ENCODE measurements around the gene SCG2.
"Not testable (repeated sequence)": the region's sequence is repeated elsewhere in the genome, so short reads cannot be mapped to it uniquely, and the experiment has no call there.

SCG2 gene

DNA sequence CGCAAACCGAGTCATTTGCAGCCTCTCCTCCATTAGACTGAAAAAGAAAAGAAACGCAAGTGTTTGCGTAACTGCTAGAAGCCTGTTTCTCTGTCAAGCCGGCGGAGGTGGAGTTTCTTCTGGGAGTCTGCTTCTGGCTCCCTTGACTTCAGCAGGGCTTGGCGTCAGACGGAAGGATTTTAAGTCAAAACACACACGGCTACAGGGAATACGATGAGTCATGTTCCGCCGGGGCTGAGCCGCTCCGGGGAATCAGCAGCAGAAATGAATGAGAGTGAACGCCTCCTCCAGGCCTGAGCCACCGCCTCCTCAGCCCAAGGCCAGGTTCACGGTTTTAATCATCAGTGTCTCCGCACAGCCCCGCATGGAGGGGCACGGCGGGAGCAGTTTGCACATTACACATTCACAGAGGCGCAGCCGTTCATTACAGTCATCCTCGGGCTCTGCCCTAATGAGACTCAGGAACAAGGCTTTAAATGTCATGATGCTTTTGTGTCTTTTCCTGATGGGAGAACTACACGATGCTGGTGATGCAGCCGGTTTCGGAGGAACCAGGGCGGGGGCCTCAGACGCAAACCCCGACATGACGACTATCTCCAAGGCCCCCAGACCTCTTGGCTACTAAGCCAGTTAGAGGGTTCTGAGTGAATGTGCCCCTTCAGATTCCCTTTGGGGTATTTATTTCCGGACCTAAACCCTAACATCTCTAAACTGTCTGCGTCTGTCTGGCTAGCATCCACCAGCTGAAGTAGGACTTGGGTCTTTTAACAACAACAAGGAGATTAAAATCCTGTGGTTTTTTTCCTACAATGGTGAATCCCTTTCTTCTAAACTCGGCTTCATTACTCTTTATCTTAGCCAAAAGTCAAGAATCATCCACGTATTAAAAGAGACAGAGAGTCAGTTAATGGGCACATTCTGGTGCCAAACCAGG is 11.1 kb upstream of the SCG2 start:
- in situ Hi-C loops (cut with MboI; ENCODE audit: low sequenced_read_pairs): loop anchor here (25.0 kb wide), 1 partner anchor 651 kb away; no protein-coding TSS in a partner anchor

DNA sequence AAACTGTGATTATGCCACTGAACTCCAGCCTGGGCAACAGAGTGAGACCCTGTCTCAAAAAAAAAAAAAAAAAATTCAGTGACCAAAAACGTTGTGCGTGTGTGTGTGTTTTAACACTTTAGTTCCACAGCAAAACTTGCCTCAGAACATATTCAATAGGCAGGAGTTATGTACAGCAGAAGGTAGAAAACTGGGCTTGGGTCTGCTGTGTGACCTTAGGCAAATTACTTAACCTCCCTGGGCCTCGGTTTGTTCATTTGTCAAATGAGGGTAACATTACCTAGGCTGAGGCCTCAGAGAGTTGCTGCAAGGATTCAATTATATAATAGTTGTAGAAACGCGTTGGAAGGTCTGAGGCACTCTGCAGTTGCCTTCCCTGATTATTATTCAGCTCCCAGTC is 10.3 kb upstream of the SCG2 start:
- in situ Hi-C loops (cut with MboI; ENCODE audit: low sequenced_read_pairs): loop anchor here (25.0 kb wide), 1 partner anchor 650 kb away; no protein-coding TSS in a partner anchor

DNA sequence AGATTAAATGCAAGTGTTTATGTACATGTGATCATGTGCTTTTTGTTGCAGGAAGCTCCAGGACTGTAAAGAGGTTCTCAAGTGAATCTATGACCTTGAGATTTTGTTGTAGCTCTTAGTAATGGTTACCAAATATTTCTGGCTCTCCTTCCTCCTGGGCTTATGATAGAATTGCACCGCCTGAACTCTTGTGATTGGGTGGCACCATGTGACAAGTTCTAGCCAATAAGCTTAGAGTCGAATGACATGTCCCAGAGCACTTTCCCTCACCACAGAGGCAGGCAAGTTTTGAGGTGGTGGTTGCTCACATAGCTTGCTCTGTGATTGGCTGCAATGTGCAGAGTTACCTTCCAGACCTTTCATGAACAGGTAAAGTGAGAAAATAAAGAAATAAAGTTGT is 8.9 kb upstream of the SCG2 start:
- in situ Hi-C loops (cut with MboI; ENCODE audit: low sequenced_read_pairs): loop anchor here (25.0 kb wide), 1 partner anchor 649 kb away; no protein-coding TSS in a partner anchor

DNA sequence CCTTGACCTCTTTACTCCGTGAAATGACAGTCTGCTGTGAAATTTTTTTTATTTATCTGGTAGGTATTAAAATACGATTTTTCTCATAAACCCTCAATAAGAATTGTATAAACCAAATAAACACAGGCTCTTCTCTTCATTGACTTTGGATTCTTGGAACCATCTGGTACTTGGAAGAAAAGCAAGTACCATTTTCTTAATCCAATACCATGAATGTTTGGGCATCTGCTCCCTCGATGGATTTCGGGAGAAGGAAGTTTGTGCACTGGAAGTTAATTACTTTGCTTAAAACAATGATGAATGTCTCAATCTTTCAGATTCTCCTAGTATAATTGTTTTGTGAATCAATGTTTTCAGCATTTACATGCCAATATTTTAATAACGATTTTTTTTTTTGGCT is 5.3 kb upstream of the SCG2 start:
- in situ Hi-C loops (cut with MboI; ENCODE audit: low sequenced_read_pairs): loop anchor here (25.0 kb wide), 1 partner anchor 645 kb away; no protein-coding TSS in a partner anchor

DNA sequence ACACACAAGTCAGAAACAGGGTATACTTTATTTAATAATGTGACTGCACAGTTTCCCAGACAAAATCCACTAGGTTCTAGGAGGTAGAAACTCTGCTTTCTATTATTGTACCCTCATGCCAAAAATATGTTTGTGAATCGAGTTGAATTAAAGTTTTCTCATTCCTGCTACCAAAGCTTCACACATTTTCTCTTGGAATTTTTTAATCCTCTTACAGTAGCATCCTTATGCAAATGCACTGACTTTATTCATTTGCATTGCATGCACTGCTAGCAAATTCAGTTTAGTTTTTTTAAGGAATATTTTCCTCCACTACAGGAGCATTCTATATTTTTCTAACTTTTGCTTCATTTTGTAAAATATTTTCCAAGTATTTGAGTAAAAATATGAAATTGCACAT is 4.8 kb upstream of the SCG2 start:
- in situ Hi-C loops (cut with MboI; ENCODE audit: low sequenced_read_pairs): loop anchor here (25.0 kb wide), 1 partner anchor 645 kb away; no protein-coding TSS in a partner anchor

DNA sequence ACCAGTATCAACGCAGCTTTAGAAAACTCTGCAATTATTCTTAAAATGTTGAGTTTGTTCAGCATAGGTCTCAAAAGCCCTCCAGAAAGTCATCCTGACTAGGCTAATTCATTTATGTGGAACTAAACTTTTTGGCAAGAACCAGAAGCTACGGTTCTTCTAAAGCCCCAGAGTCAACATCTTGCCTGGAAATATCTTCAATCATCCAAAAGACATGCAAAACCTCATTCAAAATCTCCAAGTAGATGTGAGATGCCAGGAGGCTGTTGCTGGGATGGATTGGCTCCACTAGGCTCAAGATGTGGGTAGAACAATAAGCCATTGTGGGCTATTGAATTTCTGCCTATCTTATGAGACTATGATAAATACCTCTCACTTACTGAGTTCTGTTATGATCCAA is 2.1 kb upstream of the SCG2 start:
- in situ Hi-C loops (cut with MboI; ENCODE audit: low sequenced_read_pairs): loop anchor here (25.0 kb wide), 1 partner anchor 642 kb away; no protein-coding TSS in a partner anchor

DNA sequence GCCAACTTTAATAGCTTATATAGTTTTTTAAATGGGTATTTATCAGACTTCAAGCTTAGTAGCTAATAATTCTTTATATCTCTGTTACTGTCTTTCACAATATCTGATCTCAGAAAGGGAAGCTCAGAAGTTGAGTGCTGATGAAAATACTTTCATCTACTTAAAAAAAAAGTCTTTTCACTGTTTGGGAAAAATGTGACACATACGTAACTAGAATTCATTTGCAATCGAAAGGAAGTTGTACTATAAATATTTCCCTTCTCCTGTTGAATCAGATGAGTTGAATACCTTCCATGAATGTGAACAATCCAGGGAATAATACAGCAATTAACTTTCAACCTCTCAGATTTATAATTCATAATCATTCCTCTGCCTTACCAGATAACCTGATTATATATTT is 811 bp upstream of the SCG2 start:
- in situ Hi-C loops (cut with MboI; ENCODE audit: low sequenced_read_pairs): loop anchor here (25.0 kb wide), 1 partner anchor 641 kb away; no protein-coding TSS in a partner anchor

DNA sequence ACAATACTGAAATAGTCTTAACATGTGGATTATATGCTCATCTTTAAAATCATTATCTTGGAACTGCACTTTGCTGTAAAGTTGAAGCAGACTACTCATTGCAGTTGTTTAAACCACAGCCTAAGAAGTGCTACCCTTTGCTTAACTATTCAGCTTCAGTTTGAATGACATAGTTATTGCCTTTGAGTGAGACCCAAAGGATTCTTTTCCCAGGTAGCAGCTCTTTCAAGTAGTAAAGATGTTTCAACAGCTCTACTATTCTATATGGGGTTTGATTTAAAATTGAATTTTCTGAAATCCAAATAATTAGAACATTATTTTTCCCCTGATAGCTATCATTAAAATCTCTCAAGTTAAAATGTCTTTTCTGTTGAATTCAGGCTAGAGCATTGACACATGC is 1.1 kb downstream of the SCG2 start:
- in situ Hi-C loops (cut with MboI; ENCODE audit: low sequenced_read_pairs): loop anchor here (25.0 kb wide), 1 partner anchor 639 kb away; no protein-coding TSS in a partner anchor

DNA sequence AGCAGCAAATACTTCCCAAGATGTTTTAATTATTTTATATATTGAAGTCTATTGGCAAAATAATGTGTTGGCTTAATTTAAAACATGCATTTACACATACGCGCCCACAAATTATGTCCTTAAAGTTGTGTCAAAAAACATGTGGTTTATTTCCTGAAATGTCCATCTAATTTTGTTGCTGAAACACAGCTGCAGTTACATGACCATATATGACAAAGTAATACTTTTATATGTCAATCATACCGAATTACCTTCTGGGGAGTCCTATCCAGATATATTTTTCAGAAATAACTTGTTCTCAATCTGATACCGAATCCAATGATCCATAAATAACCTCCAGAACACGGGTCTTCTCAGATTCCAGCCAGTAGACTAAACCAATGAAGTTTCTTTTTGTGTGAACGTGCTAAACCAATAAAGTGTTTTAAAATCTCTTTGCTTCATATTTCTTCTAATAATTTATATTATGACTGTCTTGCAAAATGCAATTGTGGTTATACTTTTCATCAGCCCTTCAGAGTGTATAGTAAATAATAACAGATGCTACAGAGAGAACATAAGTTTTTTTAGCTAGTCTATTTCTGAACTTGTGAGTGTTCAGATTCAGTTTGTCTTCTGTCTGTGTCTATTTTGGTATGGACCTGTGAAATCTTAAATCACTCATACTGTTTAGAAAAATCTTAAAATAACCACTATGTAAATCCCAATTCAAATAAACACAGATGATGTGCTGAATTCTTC is 2.4 kb downstream of the SCG2 start:
- in situ Hi-C loops (cut with MboI; ENCODE audit: low sequenced_read_pairs): loop anchor here (25.0 kb wide), 1 partner anchor 638 kb away; no protein-coding TSS in a partner anchor

DNA sequence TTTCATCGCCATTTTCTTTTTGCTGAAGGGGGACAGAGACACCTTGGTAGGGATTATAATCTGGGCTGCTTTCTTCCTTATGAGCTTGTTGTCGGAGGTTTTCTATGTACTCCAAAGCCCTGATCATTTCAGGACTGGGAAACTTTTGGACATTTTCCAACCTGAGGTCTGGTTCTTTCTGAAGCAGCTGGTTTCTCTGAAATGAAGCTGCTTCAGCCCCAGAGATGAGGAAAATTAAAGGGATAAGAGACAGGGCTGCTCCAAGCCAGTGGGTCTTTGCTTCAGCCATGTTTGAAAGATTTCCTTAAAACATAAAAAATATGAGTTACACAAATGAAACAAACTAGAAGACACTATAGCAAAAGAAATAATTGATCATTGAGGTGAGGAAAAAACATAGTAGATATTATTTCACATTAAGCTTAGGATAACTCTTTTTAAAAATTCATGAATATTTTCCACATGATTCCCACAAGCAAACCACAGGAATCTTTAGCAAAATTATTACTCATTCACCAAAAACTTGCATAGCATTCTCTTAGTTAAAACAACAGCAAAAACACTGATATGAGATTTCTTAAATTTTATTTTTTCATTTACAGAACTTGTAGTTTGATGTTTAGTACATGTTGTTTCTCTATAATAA is 3.0 kb downstream of the SCG2 start:
- in situ Hi-C loops (cut with MboI; ENCODE audit: low sequenced_read_pairs): no loop called here

DNA sequence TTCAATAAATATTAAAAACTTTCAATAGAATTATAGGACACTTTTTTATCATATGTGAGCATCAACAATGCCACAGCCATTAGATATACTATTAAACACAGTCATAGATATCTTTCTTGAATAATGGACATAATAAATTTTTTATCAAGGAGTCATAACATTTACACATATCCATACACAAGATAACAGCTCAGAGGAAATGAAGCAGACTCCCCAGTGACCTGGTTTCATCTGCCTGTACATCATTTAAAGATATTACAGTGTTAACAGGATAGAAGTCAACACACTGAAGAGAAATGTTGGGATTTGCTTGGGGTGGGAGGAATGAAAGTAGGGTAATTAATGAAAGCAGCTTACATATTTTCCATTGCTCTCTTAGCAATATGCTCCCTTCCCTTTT is 5.1 kb downstream of the SCG2 start:
- in situ Hi-C loops (cut with MboI; ENCODE audit: low sequenced_read_pairs): no loop called here

DNA sequence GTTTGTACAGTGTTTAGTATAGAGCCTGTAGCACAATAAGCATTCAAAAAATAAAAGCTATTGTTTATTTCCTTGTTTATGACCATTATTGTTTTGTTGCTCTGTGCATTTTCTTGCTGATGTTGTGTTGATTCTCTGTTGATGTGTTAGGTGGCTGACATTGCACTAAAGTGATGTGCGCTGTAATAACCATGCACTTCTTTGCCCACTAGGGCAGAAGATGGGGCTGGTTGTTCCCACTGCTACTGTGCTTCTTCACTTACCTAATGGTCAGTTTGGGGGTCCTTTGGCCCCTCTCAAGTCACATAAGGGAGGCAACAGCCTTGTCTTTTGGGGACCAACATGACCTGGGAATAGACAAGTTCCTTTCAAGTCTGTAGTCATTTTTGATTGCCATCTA is 6.0 kb downstream of the SCG2 start:
- in situ Hi-C loops (cut with MboI; ENCODE audit: low sequenced_read_pairs): no loop called here

DNA sequence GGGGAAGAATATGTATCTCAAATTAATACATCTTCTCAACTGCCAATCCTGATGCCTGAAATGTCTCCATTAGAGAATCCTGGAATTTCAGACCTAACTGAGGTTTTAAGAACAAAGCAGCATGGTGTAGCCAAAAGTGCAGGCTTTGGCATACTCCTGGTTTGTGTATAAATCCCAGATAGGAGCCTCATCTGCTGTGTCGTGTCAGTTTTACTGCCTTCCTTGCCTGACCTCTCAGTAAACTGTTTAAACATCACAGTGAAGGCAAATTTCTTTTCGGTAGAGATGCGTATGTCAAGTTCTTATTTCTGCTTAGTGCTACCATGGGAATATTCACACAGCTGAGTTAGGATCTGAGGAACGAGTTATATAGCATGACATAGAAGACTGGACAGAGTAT is 7.3 kb downstream of the SCG2 start:
- in situ Hi-C loops (cut with MboI; ENCODE audit: low sequenced_read_pairs): no loop called here

DNA sequence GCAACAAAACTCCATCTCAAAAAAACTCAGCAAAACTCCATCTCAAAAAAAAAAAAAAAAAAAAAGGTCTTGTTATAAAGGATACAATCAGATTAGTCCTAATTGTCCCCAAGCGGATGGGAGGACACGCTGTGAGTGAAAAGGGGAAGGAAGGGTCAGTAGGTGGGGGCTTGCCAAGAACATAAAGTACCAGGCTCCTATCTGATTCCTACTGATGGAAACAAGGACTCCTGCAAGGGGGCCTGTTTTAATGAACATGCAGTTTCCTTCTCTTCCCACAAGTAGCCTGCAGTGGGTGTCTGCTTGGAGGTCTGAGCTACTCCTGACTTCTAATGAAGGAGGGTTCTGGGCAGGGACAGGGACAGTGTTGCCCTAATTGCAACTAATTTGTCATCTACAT is 7.9 kb downstream of the SCG2 start:
- in situ Hi-C loops (cut with MboI; ENCODE audit: low sequenced_read_pairs): no loop called here

DNA sequence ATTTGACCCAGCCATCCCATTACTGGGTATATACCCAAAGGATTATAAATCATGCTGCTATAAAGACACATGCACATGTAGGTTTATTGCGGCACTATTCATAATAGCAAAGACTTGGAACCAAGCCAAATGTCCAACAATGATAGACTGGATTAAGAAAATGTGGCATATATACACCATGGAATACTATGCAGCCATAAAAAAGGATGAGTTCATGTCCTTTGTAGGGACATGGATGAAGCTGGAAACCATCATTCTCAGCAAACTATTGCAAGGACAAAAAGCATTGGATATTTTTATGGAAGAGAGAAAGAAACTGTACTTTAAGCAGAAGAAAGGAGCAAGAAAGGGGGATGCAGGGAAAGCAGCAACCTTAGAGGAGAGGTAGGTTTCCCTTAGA is 9.5 kb downstream of the SCG2 start:
- in situ Hi-C loops (cut with MboI; ENCODE audit: low sequenced_read_pairs): not testable (repeated sequence)

DNA sequence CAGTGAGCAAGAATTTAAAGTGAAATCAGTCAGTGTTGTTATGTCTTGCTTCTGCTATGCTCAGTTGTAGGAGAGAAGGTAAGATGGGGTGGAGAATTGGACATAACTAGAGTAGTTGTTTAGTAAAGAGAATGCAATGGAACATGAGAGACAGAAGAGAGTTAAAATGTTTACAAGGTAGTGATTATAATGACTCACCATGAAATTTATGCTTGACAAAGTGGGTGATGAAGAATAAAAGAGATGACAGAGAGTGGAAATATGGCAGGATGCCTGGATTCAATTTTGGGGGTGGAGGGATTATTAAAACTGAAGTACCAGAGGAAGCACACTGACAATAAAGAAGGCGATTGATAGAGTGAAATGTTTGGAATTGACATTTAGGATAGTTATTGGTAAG is 10.6 kb downstream of the SCG2 start:
- in situ Hi-C loops (cut with MboI; ENCODE audit: low sequenced_read_pairs): no loop called here

DNA sequence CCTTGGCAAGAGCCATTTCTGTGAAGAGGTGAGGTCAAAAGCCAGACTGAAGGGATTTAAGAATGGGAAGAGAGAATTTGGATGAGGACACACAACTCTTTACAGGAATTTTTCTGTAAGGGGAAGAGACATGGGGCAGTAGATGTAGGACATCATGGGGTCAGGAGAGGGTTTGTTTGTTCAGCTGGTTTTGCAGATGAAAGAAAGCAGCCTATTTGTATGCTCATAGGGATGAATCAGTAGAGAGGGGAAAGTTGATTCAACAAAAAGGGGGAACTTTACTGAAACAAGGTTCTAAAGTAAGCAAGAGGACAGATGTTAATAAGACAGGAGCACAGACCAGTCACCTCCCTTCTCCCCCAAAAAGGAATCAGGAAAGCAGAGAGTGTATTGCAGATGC is 11.2 kb downstream of the SCG2 start:
- in situ Hi-C loops (cut with MboI; ENCODE audit: low sequenced_read_pairs): no loop called here

DNA sequence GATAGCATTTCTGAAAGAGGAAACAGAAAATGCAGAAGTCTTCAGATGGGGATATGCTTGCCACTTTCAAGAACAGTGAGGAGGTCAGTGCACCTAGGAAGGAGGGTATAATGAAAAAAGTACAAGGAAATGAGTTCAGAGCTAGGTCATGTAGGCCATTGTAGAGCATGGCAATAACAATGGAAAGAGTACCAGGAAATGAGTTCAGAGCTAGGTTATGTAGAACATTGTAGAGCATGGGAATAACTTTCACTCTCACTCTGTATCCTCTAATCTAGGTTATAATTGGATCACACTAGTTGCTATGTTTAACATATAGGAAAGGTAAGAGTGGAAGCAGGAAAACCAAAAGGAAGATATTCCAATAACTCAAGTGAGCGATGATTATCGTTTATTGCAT is 12.3 kb downstream of the SCG2 start:
- in situ Hi-C loops (cut with MboI; ENCODE audit: low sequenced_read_pairs): no loop called here

DNA sequence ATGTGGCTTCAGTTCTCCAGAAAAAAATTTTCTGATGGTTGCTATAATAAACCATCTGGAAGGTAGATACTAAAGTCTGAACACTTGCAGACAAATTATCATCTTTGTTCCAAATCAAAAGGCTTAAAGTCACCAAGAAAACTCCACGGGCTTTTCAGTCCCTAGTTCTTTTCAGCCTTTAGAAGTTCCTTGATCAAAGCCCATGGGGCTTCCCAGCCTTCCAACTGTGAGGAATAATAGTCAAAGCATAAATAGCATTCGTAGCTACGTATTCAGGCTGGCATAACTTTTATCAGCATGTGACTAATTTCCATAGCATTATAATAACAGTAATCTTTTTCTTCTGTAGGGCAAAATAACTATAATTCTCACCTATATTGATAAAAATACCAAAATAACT is 13.9 kb downstream of the SCG2 start:
- in situ Hi-C loops (cut with MboI; ENCODE audit: low sequenced_read_pairs): no loop called here

DNA sequence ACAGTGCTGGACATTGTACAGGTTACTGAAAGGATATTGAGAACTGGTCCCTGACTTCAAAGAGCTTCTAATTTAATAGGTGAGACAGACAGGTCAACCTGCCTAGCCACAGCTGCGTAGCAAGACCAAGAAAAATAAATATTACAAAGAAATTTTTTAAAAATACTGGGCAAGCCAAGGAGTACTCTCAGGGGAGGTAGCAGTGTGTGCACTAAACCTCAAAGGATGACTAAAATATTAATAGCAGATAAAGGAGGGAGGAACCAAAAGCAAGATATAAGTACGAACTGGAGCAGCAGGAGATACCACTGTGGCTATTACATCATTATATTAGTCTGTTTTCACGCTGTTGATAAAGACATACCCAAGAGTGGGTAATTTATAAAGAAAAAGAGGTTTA is 14.9 kb downstream of the SCG2 start:
- in situ Hi-C loops (cut with MboI; ENCODE audit: low sequenced_read_pairs): no loop called here

DNA sequence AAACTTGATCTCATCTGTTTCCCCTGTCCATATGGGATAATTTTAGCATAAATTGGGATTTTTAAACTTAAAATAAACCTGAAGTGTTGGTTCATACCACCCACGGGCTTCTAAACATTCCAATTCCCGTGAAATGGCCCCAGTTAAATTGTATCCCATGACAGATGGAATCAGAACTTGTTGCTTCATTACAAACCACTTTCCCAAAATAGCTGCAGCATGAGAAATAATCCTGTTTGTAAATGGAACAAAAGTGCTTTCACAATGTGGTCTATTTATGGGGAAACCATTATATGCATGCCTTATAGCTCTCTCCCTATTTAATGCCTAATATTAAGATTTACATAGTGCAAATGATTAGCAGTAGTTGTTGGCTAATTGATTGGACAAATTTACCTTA is 15.9 kb downstream of the SCG2 start:
- in situ Hi-C loops (cut with MboI; ENCODE audit: low sequenced_read_pairs): no loop called here
